HG02943 (cell line): Measurements from ENCODE around the gene BCAS1.

Source experiments
- ATAC-seq: cut with Tn5 transposase; IDR thresholded peaks from one replicate; pipeline ENCODE4 v1.9.1; 2021; ENCODE audit warnings: mild to moderate bottlenecking, low read depth, moderate library complexity; ENCODE audit not compliant: unreplicated experiment

BCAS1 gene

GRCh38 chr20:53971096-53971683 is 99.2 kb downstream of the BCAS1 start:
- no peak for ATAC-seq

DNA sequence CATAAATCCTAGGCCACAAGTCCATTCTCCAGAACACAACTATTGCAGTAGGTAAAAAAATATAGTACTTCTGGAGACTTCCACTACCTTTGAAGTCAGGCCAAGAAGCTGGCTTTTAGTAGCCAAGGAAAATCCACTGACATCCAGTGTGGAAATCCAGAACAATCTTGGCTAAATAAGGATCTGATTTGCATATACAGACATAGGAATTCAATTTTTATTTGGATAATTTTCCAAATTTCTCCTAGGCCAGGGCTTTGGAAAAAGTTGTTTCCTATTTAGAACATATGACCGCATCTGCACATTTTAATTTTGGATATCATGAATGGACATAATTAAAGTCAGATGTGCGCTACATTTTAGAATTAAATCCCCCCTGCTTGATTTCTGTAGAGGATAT is 100.2 kb downstream of the BCAS1 start:
- ATAC-seq, result no peak

DNA sequence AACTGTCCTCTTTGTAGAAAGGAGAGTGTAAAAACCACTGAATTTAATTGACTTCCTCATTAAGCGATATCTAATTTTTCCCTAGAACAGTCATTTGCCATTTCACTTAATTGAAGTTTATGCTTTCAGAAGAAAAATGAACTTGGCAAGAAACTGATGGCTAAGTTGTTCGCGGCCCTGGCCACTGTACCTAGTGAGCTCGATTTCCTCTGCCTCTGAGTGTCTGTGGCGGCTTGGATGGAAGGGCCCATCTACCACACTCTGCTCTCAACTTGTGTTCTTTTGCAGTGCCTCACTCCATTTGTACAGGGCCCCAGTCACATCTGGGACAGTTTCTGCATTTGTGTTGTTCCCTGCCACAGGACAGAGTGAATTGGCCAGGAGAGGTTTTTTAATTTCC is 102.9 kb downstream of the BCAS1 start:
- no peak for ATAC-seq

- no peak for ATAC-seq
Measured at GRCh38 chr20:53966774-53967398, 103.5 kb downstream of the BCAS1 start.

GRCh38 chr20:53964501-53965253 is 105.7 kb downstream of the BCAS1 start:
- no peak for ATAC-seq

DNA sequence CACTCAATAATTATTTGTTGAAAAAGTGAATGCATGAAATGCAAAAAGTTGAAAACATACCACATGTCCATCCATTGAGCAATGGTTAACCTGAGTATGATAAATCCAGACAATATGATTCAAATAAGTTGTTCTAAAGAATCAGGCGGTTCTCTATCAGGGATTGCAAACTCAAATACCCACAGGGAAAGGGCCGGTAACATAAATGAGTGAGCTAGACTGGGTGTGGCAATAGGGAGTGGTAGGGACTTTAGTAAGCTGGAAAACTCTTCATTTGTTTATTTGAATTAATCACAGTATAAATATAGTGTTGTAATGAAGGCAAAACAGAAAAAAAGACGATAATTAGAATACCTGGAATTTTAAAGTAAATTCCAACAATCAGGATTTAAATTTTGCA is 106.3 kb downstream of the BCAS1 start:
- no peak for ATAC-seq

DNA sequence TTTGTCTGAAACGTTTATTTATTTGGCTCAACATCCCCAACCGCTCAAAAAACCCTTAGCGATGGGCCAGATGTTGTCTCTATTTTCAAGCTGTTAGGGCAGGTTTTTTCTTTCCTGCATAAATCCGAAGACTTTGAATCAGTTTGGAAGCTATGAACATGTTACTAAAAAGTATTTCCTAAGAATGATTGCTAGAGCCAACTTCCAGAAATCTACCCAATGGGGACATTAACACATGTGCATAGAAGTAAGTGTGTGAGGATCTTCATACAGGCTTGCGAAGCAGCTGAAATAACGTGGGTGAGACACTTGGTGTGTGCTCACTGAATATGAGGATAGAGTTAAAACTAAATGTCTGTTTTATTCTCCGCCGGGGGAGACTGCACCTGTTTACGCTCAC is 106.8 kb downstream of the BCAS1 start:
- ATAC-seq, result no peak

- ATAC-seq, result no peak
Measured at GRCh38 chr20:53962388-53962787, 108.0 kb downstream of the BCAS1 start.

- ATAC-seq, result no peak
Measured at GRCh38 chr20:53961527-53961926, 108.9 kb downstream of the BCAS1 start.

- no peak for ATAC-seq
Measured at GRCh38 chr20:53960579-53961272, 109.7 kb downstream of the BCAS1 start.

DNA sequence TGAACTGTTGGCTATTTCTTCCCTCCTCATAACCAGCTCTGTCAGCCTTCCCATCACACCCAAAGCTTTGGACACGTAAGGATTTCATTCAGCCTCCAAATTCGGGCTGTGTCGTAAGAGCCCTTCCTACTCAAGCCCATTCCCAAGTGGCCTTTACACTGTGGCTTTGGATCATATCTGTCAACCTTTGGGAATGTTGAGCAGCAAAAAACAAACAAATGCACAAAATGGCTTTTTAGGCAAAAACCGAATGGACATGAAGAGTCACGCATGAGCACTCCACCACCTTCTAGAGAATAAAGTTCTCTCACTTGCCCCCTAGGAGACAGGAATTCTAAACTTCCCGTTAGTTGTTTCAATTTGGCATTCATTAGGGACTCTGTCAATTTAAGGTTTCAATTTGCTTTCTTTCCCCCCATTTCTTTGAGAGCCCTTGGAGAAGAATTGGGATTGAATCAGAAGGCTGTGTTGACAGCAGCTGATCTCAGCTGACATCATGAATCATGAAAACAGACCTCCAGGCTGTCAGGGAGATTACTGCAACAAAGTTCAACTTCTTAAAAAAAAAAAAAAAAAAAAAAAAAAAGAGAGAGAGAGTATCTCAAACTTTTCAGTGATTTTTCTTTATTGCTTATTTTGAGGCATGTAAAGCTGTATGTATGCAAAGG is 110.3 kb downstream of the BCAS1 start:
- ATAC-seq, result no peak

- no peak for ATAC-seq
Measured at GRCh38 chr20:53958260-53958659, 112.1 kb downstream of the BCAS1 start.

DNA sequence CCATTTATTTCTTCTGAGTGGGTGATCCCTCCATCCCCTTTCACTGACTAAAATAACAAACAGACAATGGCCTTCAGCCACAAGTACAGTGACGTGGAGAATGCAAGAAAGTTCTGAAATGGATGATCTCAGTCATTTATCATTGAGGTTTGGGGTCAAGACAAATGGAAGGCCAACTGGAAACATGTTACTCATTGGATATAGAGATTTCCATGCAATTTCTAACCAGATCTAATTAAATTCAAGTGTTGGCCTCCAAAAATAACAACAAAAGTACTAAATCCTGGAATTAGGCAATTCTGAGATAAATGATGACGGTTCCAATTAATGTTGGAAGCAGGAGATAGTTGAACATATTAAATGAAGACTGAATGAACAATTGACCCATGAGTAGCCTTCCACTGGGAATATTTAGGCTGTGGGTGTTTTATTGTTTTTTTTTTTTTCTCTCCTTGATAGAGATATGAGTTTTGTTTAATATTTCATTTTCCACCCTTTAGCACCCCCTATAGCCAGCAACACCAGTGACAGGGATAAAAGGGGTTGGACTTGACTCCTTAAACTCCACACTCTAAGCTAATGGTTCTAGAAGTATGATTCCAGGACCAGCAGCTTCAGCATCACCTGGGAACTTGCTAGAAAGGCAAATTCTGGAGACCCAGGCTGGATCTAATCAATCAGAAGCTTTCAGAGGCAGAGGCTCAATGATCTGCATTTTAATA is 112.8 kb downstream of the BCAS1 start:
- ATAC-seq, result no peak

- ATAC-seq, result no peak
Measured at GRCh38 chr20:53956013-53956715, 114.2 kb downstream of the BCAS1 start.

- no peak for ATAC-seq
Measured at GRCh38 chr20:53954723-53955658, 115.4 kb downstream of the BCAS1 start.

- ATAC-seq, result no peak
Measured at GRCh38 chr20:53952528-53953096, 117.8 kb downstream of the BCAS1 start.

GRCh38 chr20:53950578-53950977 is 119.8 kb downstream of the BCAS1 start:
- ATAC-seq, result no peak

- no peak for ATAC-seq
Measured at GRCh38 chr20:53950031-53950430, 120.4 kb downstream of the BCAS1 start.
